Activated naive CD4-positive, alpha-beta T cell treated with anti-CD3 and anti-CD28 coated beads, Interleukin-2, amount 50 U/mL, for 24 hours (primary cell): ENCODE data around the gene SLC4A9.
A peak's percentile ranks its signal among the peaks of the same experiment; 100 is the strongest.
"Not testable (repeated sequence)": the region's sequence is repeated elsewhere in the genome, so short reads cannot be mapped to it uniquely, and the experiment has no call there.

Experiments
- H3K27ac Mint-ChIP-seq: one replicate; pipeline ENCODE4 v1.8.0; 2021; ENCODE audit warnings: mild to moderate bottlenecking, mixed read lengths
- H3K27me3 Mint-ChIP-seq: one replicate; pipeline ENCODE4 v1.8.0; 2021; ENCODE audit warnings: mixed read lengths
- H3K36me3 Mint-ChIP-seq: one replicate; pipeline ENCODE4 v1.8.0; 2021; ENCODE audit warnings: mixed read lengths
- H3K4me1 Mint-ChIP-seq: one replicate; pipeline ENCODE4 v1.8.0; 2021; ENCODE audit warnings: mixed read lengths
- H3K4me3 Mint-ChIP-seq: one replicate; pipeline ENCODE4 v1.8.0; 2021; ENCODE audit warnings: mild to moderate bottlenecking, mixed read lengths
- H3K9me3 Mint-ChIP-seq: one replicate; pipeline ENCODE4 v1.8.0; 2021; ENCODE audit warnings: mixed read lengths

SLC4A9 gene

GRCh38 chr5:140328036-140328764 is 31.8 kb upstream of the SLC4A9 start:
- H3K27me3 Mint-ChIP-seq = no peaks in the 10 kb centered on the region
- H3K9me3 Mint-ChIP-seq = no peaks in the 10 kb centered on the region
- no peak overlapping the region for H3K27ac Mint-ChIP-seq
- no peaks in the 10 kb centered on the region for H3K36me3 Mint-ChIP-seq
- no peak overlapping the region for H3K4me3 Mint-ChIP-seq
- H3K4me1 Mint-ChIP-seq = peaks cover 14% of the 10 kb centered on the region

- no peak overlapping the region for H3K27ac Mint-ChIP-seq
- H3K27me3 Mint-ChIP-seq = no peaks in the 10 kb centered on the region
- H3K9me3 Mint-ChIP-seq = no peaks in the 10 kb centered on the region
- H3K36me3 Mint-ChIP-seq = no peaks in the 10 kb centered on the region
- no peak overlapping the region for H3K4me3 Mint-ChIP-seq
- peaks cover 6% of the 10 kb centered on the region for H3K4me1 Mint-ChIP-seq
These were observed 30.1 kb upstream of the SLC4A9 start for GRCh38 chr5:140329739-140330481.

GRCh38 chr5:140331638-140332037 is 28.4 kb upstream of the SLC4A9 start:
- Mint-ChIP-seq H3K4me1 (no peaks in the 10 kb centered on the region), H3K27ac (no peak overlapping the region), H3K36me3 (no peaks in the 10 kb centered on the region), H3K4me3 (no peak overlapping the region), H3K9me3 (no peaks in the 10 kb centered on the region), H3K27me3 (no peaks in the 10 kb centered on the region)

GRCh38 chr5:140336388-140336787 is 23.6 kb upstream of the SLC4A9 start:
- H3K9me3 Mint-ChIP-seq = no peaks in the 10 kb centered on the region
- H3K36me3 Mint-ChIP-seq = no peaks in the 10 kb centered on the region
- H3K27ac Mint-ChIP-seq = no peak overlapping the region
- H3K4me1 Mint-ChIP-seq = peaks cover 10% of the 10 kb centered on the region
- no peaks in the 10 kb centered on the region for H3K27me3 Mint-ChIP-seq
- no peak overlapping the region for H3K4me3 Mint-ChIP-seq

GRCh38 chr5:140337880-140338279 is 22.1 kb upstream of the SLC4A9 start:
- no peak overlapping the region for H3K4me3 Mint-ChIP-seq
- H3K27me3 Mint-ChIP-seq = no peaks in the 10 kb centered on the region
- peaks cover 2% of the 10 kb centered on the region for H3K36me3 Mint-ChIP-seq
- H3K4me1 Mint-ChIP-seq = peaks cover 23% of the 10 kb centered on the region
- no peaks in the 10 kb centered on the region for H3K9me3 Mint-ChIP-seq
- no peak overlapping the region for H3K27ac Mint-ChIP-seq

GRCh38 chr5:140338336-140338735 is 21.7 kb upstream of the SLC4A9 start:
- peaks cover 2% of the 10 kb centered on the region for H3K36me3 Mint-ChIP-seq
- no peaks in the 10 kb centered on the region for H3K9me3 Mint-ChIP-seq
- H3K27ac Mint-ChIP-seq = no peak overlapping the region
- H3K4me1 Mint-ChIP-seq = peaks cover 28% of the 10 kb centered on the region
- H3K4me3 Mint-ChIP-seq = no peak overlapping the region
- H3K27me3 Mint-ChIP-seq = no peaks in the 10 kb centered on the region

- peaks cover 2% of the 10 kb centered on the region for H3K36me3 Mint-ChIP-seq
- H3K27me3 Mint-ChIP-seq = no peaks in the 10 kb centered on the region
- peaks cover 33% of the 10 kb centered on the region for H3K4me1 Mint-ChIP-seq
- H3K9me3 Mint-ChIP-seq = no peaks in the 10 kb centered on the region
- no peak overlapping the region for H3K27ac Mint-ChIP-seq
- no peak overlapping the region for H3K4me3 Mint-ChIP-seq
These were observed 21.1 kb upstream of the SLC4A9 start for GRCh38 chr5:140338908-140339307.

- Mint-ChIP-seq H3K4me3 (no peak overlapping the region), H3K36me3 (peaks cover 2% of the 10 kb centered on the region), H3K27ac (no peak overlapping the region), H3K4me1 (peaks cover 40% of the 10 kb centered on the region), H3K27me3 (no peaks in the 10 kb centered on the region), H3K9me3 (no peaks in the 10 kb centered on the region)
These were observed 20.4 kb upstream of the SLC4A9 start for GRCh38 chr5:140339636-140340035.

- Mint-ChIP-seq H3K27ac (peak overlapping the region; percentile 38), H3K27me3 (no peaks in the 10 kb centered on the region), H3K9me3 (no peaks in the 10 kb centered on the region), H3K36me3 (peaks cover 2% of the 10 kb centered on the region), H3K4me1 (peaks cover 48% of the 10 kb centered on the region), H3K4me3 (no peak overlapping the region)
These were observed 19.3 kb upstream of the SLC4A9 start for GRCh38 chr5:140340605-140341121.

GRCh38 chr5:140341591-140341990 is 18.4 kb upstream of the SLC4A9 start:
- Mint-ChIP-seq H3K27ac (peak overlapping the region; percentile 59), H3K36me3 (peaks cover 2% of the 10 kb centered on the region), H3K27me3 (no peaks in the 10 kb centered on the region), H3K4me1 (peaks cover 48% of the 10 kb centered on the region), H3K9me3 (no peaks in the 10 kb centered on the region), H3K4me3 (peak overlapping the region; percentile 57)

GRCh38 chr5:140342287-140342686 is 17.7 kb upstream of the SLC4A9 start:
- Mint-ChIP-seq H3K4me3 (peak overlapping the region; percentile 57), H3K4me1 (peaks cover 55% of the 10 kb centered on the region), H3K27ac (peak overlapping the region; percentile 59), H3K9me3 (no peaks in the 10 kb centered on the region), H3K27me3 (no peaks in the 10 kb centered on the region), H3K36me3 (peaks cover 2% of the 10 kb centered on the region)

- Mint-ChIP-seq H3K36me3 (peaks cover 2% of the 10 kb centered on the region), H3K27ac (peak overlapping the region; percentile 53), H3K4me1 (peaks cover 59% of the 10 kb centered on the region), H3K27me3 (no peaks in the 10 kb centered on the region), H3K4me3 (peak overlapping the region; percentile 27), H3K9me3 (no peaks in the 10 kb centered on the region)
These were observed 17.1 kb upstream of the SLC4A9 start for GRCh38 chr5:140342896-140343295.

GRCh38 chr5:140343849-140344248 is 16.1 kb upstream of the SLC4A9 start:
- peaks cover 59% of the 10 kb centered on the region for H3K4me1 Mint-ChIP-seq
- H3K36me3 Mint-ChIP-seq, H3K9me3 Mint-ChIP-seq, H3K27ac Mint-ChIP-seq, H3K27me3 Mint-ChIP-seq, H3K4me3 Mint-ChIP-seq: not testable (repeated sequence)

GRCh38 chr5:140344683-140345423 is 15.1 kb upstream of the SLC4A9 start:
- Mint-ChIP-seq H3K4me3 (peak overlapping the region; percentile 78), H3K9me3 (no peaks in the 10 kb centered on the region), H3K27me3 (no peaks in the 10 kb centered on the region), H3K36me3 (peaks cover 2% of the 10 kb centered on the region), H3K4me1 (peaks cover 59% of the 10 kb centered on the region), H3K27ac (peak overlapping the region; percentile 76)

GRCh38 chr5:140345919-140346347 is 14.1 kb upstream of the SLC4A9 start:
- Mint-ChIP-seq H3K4me1 (peaks cover 54% of the 10 kb centered on the region), H3K4me3 (peak overlapping the region; percentile 78), H3K9me3 (no peaks in the 10 kb centered on the region), H3K27ac (no peak overlapping the region), H3K27me3 (no peaks in the 10 kb centered on the region), H3K36me3 (peaks cover 2% of the 10 kb centered on the region)
